K562 (cell line): ENCODE measurements around the gene JMJD1C. TPM values are rescaled to one million over a fixed set of nuclear protein-coding genes. Genes with fewer than 3 reads are reported as not detected.
A peak's percentile ranks its signal among the peaks of the same experiment; 100 is the strongest.

Experiments
- ATAC-seq: fragments of 200-7000 bp; cut with Tn5 transposase; 3 replicates; pipeline ENCODE4 v1.9.1; 2020; ENCODE audit warnings: moderate library complexity
- BruUV-seq: library from RNA; stranded (reverse); fragments of 400-500 nt; replicated peaks from 2 replicates; lab custom pipeline; 2021; lab: Mats Ljungman, UMichigan
- CTCF ChIA-PET: fragments of 300-600 bp; formaldehyde crosslinking; extraction: SDS; loops from one replicate; lab custom pipeline; 2021; ENCODE audit warnings: low intra/inter-chr PET ratio; lab: Yijun Ruan, JAX
- POLR2A ChIA-PET: fragments of 300-600, 350-650 bp; sonication (Branson Sonifier 250); formaldehyde crosslinking; extraction: SDS; loops from one replicate; lab custom pipeline; 2021; ENCODE audit warnings: antibody characterized with exemption, inconsistent platforms; lab: Yijun Ruan, JAX
- DNase-seq, 4 experiments: peaks; one replicate each; pipeline versions ENCODE4 v3.0.0 to v3.0.0-alpha.2; 2011 to 2018; ENCODE audit warnings: low spot score in 3 of 4, mixed read lengths in 3 of 4; ENCODE audit errors: extremely low read depth in 1 of 4
- FAIRE-seq: peaks from 2 replicates; lab custom pipeline; 2011; peaks lifted over from hg19 to GRCh38; lab: Jason Lieb, UNC
- H2AFZ ChIP-seq: 2 replicates; pipeline ENCODE4 v1.6.0; 2011; ENCODE audit warnings: low read depth, low read length, control low read depth, inconsistent platforms
- H3K27ac ChIP-seq: fragments of 200-600 bp; 3 replicates; pipeline ENCODE4 v1.8.0; 2011; ENCODE audit warnings: low read depth, mild to moderate bottlenecking, control low read depth, inconsistent platforms, low read length, moderate library complexity, mixed read lengths; ENCODE audit errors: extremely low read depth
- H3K27me3 ChIP-seq, 2 experiments: fragments of 300-600 bp in 1 of 2; 2 replicates in 1 of 2; 3 replicates in 1 of 2; pipeline versions ENCODE4 v1.6.0 to v1.8.0; 2011; ENCODE audit warnings: inconsistent platforms in 2 of 2, low read length in 2 of 2, mild to moderate bottlenecking in 1 of 2, mixed read lengths in 1 of 2, moderate library complexity in 1 of 2; ENCODE audit not compliant: control insufficient read depth in 2 of 2, insufficient read depth in 2 of 2
- H3K36me3 ChIP-seq: fragments of 300-600 bp; 3 replicates; pipeline ENCODE4 v1.8.0; 2011; ENCODE audit warnings: mild to moderate bottlenecking, low read length, inconsistent platforms; ENCODE audit not compliant: control insufficient read depth, insufficient read depth
- H3K4me1 ChIP-seq, 2 experiments: fragments of 200-600 bp in 1 of 2; replicated peaks in 1 of 2; 2 replicates in 1 of 2; 3 replicates in 1 of 2; pipeline versions ENCODE4 v1.5.1 to v1.8.0; 2011; ENCODE audit warnings: inconsistent platforms in 2 of 2, low read length in 2 of 2, mild to moderate bottlenecking in 1 of 2, mixed read lengths in 1 of 2, moderate library complexity in 1 of 2; ENCODE audit not compliant: control insufficient read depth in 2 of 2, insufficient read depth in 2 of 2
- H3K4me2 ChIP-seq: 2 replicates; pipeline ENCODE4 v1.6.1; 2011; ENCODE audit warnings: low read length, control low read depth, inconsistent platforms, mixed read lengths; ENCODE audit not compliant: insufficient read depth
- H3K4me3 ChIP-seq: fragments of 200-600 bp; sonication (generic), shearing (Covaris generic); 2 replicates; pipeline ENCODE4 v1.5.1; 2016; ENCODE audit warnings: control low read depth, inconsistent platforms
- H3K79me2 ChIP-seq: fragments of 200-600 bp; 3 replicates; pipeline ENCODE4 v1.8.0; 2011; ENCODE audit warnings: low read length, inconsistent platforms; ENCODE audit not compliant: control insufficient read depth, insufficient read depth
- H3K9ac ChIP-seq, 2 experiments: 2 replicates each; pipeline versions ENCODE4 v1.6.0 to v1.6.1; 2011; ENCODE audit warnings: low read depth in 2 of 2, low read length in 2 of 2, control low read depth in 1 of 2, inconsistent platforms in 1 of 2, mild to moderate bottlenecking in 1 of 2, mixed read lengths in 1 of 2; ENCODE audit not compliant: insufficient read depth in 1 of 2
- H3K9me1 ChIP-seq: one replicate; pipeline ENCODE4 v1.6.0; 2011; ENCODE audit warnings: inconsistent platforms, mild to moderate bottlenecking, low read length, moderate library complexity; ENCODE audit not compliant: control insufficient read depth, insufficient read depth
- H3K9me3 ChIP-seq: replicated peaks from 2 replicates; pipeline ENCODE4 v1.5.1; 2011; ENCODE audit warnings: low read depth, low read length, inconsistent platforms; ENCODE audit not compliant: control insufficient read depth, insufficient read depth
- H4K20me1 ChIP-seq: replicated peaks from 2 replicates; pipeline ENCODE4 v1.6.1; 2011; ENCODE audit warnings: low read length, inconsistent platforms, mixed read lengths; ENCODE audit not compliant: control insufficient read depth, insufficient read depth
- MAFK ChIP-seq: IDR thresholded peaks from 2 replicates; pipeline ENCODE4 v1.6.1; 2011; ENCODE audit warnings: low read length, improper control_type of control experiment
- MAZ ChIP-seq, 2 experiments: fragments of 450-650 bp in 1 of 2; sonication (generic) in 1 of 2; formaldehyde crosslinking; IDR thresholded peaks in 1 of 2; conservative IDR thresholded peaks in 1 of 2; 2 replicates each; pipeline versions ENCODE4 v1.4.0 to v1.5.0; 2020; ENCODE audit warnings: mild to moderate bottlenecking in 1 of 2, missing genetic modification reagents in 1 of 2
- PCBP1 ChIP-seq: fragments of 200-400 bp; formaldehyde crosslinking; IDR thresholded peaks from 2 replicates; pipeline ENCODE4 v1.6.1; 2018; ENCODE audit warnings: mild to moderate bottlenecking, low read depth, low read length; ENCODE audit not compliant: poor library complexity, severe bottlenecking
- POLR2H ChIP-seq: IDR thresholded peaks from 2 replicates; pipeline ENCODE4 v1.6.1; 2016; ENCODE audit warnings: missing genetic modification characterization, low read depth, mild to moderate bottlenecking, control low read depth, missing compliant biosample characterization, moderate library complexity
- SAP30 ChIP-seq: fragments of 200-600 bp; sonication (generic); IDR thresholded peaks from 2 replicates; pipeline ENCODE4 v1.6.1; 2012; ENCODE audit warnings: borderline replicate concordance, low read depth, mild to moderate bottlenecking, moderate library complexity, low read length, control low read depth, inconsistent platforms; ENCODE audit not compliant: insufficient read depth, poor library complexity, severe bottlenecking
- YY1 ChIP-seq, 3 experiments: IDR thresholded peaks; 2 replicates each; pipeline ENCODE4 v1.6.1; 2011; ENCODE audit warnings: low read length in 2 of 3, mild to moderate bottlenecking in 2 of 3, moderate library complexity in 2 of 3, borderline replicate concordance in 1 of 3, control low read depth in 1 of 3, low read depth in 1 of 3; ENCODE audit not compliant: insufficient read depth in 3 of 3, insufficient replicate concordance in 2 of 3, control insufficient read depth in 1 of 3, insufficient read length in 1 of 3; ENCODE audit errors: extremely low read depth in 1 of 3
- ZNF830 ChIP-seq: fragments of 250-450 bp; sonication (Bioruptor Pico); IDR thresholded peaks from 2 replicates; pipeline ENCODE4 v1.5.0; 2021; ENCODE audit warnings: mild to moderate bottlenecking
- WGBS: fragments of 100-300 bp; shearing (Covaris generic); methylation state at CpG from one replicate; pipeline ENCODE4 v1.1.6; 2016; ENCODE audit warnings: low coverage, mixed read lengths; ENCODE audit not compliant: insufficient coverage; ENCODE audit errors: missing lambda C conversion rate; 5-methylcytosine and 5-hydroxymethylcytosine counted together
- in situ Hi-C: fragments of 300-500 bp; cut with MboI; formaldehyde crosslinking; loops from 4 replicates; pipeline ENCODE4 v1.15.0; 2018; ENCODE audit warnings: inconsistent platforms, mixed read lengths
- intact Hi-C: fragments of 100-400 bp; cut with micrococcal nuclease; formaldehyde crosslinking; loops from 2 replicates; pipeline ENCODE4 v1.14.2; 2022
- polyA plus RNA-seq, 8 experiments: library from polyadenylated mRNA; depleted of rRNA in 4 of 8; stranded (reverse) in 5 of 8; unstranded in 3 of 8; fragments of >200 nt; fragmentation: Nextera tagmentation in 2 of 8; fragmentation: Illumina TruSeq in 1 of 8; extraction: Ambion mirVana in 2 of 8; extraction: Trizol in 1 of 8; gene quantifications; 2 replicates each; pipeline versions ENCODE4 v1.2.1 to v1.2.3, GENCODE V29; 2011 to 2014; ENCODE audit warnings: inconsistent platforms in 1 of 8, missing spikeins in 1 of 8
- total RNA-seq, 7 experiments: library from RNA; depleted of rRNA in 6 of 7; stranded (reverse); fragments of >200 nt in 6 of 7; fragmentation: Illumina TruSeq in 2 of 7; extraction: Trizol in 2 of 7; gene quantifications; 2 replicates each; pipeline versions ENCODE4 v1.2.1 to v1.2.3, GENCODE V29; 2011 to 2021; ENCODE audit warnings: low replicate concordance in 1 of 7
- TF ChIP-seq, protein P1 (sequence below), 3 experiments: fragments of 200-800 bp in 1 of 3; sonication (Bioruptor generic) in 1 of 3; sonication (generic) in 1 of 3; formaldehyde crosslinking in 1 of 3; IDR thresholded peaks; 2 replicates each; pipeline versions ENCODE4 v1.6.1 to v1.8.0; 2016 to 2022; ENCODE audit warnings: mild to moderate bottlenecking in 2 of 3, missing compliant biosample characterization in 2 of 3, missing genetic modification characterization in 2 of 3, missing genetic modification reagents in 1 of 3
- TF ChIP-seq, protein P2 (sequence below): fragments of 250-450 bp; sonication (Bioruptor Pico); IDR thresholded peaks from 2 replicates; pipeline ENCODE4 v1.8.0; 2021; ENCODE audit warnings: borderline replicate concordance, mild to moderate bottlenecking, moderate library complexity; ENCODE audit not compliant: poor library complexity, severe bottlenecking
- TF ChIP-seq, protein P3 (sequence below), 2 experiments: fragments of 450-650 bp; conservative IDR thresholded peaks; 2 replicates each; pipeline ENCODE4 v1.6.1; 2017; ENCODE audit warnings: mild to moderate bottlenecking in 2 of 2, moderate library complexity in 2 of 2

The JMJD1C gene
- total and polyA plus RNA-seq, 9 of the 15 experiments (the other 6 are each of a cell fraction or from before 2014, with no cell fraction given): 25.3 to 68.0 (median 47.2) TPM

DNA sequence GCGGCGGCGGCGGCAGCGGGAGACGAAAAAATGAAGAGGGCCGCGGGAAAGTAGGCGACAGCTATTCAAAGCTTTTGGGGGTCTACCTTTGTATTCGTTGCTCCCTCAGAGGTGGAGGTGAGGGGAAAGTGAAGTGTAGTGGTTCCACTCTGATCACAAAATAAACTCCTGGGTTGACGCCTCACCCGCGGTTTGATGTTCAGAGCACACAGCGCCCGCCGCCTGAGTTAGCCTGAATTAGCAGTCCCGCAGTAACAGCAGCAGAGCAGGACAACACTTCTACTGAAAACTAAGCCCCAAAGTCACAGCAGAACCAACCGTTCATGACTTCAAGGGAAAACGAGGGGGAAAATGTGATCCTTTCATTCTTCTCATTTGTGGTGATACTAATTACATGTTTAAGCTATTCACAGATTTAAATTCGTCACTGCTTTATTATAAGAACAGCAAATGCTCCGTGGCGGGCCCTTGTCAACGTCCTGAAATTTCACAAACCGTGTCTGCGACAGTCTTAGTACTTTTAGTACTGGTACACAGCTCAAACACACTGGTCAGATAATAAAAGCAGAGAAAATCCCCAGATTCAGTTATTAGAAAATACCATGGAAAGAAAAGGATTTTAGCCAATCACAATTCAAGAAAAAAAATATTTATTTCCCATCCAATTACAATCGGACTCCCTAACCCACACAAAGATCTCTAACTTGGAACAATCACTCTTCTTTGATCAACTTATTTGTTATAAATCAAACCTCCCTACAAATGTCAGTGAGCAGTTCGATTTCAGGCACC lies 563 bp upstream of the JMJD1C start (continued):
- TF ChIP-seq PCBP1 (no peak), SAP30 (peak; percentile 27), ZNF830 (CRISPR knock-in tag) (no peak)
- TF ChIP-seq, protein P1, sequence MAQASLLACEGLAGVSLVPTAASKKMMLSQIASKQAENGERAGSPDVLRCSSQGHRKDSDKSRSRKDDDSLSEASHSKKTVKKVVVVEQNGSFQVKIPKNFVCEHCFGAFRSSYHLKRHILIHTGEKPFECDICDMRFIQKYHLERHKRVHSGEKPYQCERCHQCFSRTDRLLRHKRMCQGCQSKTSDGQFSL (CRISPR knock-in tag; IDR thresholded peaks at IDR 0.05): no peak
- TF ChIP-seq, protein P1 (tag; IDR thresholded peaks at IDR 0.05): no peak

DNA sequence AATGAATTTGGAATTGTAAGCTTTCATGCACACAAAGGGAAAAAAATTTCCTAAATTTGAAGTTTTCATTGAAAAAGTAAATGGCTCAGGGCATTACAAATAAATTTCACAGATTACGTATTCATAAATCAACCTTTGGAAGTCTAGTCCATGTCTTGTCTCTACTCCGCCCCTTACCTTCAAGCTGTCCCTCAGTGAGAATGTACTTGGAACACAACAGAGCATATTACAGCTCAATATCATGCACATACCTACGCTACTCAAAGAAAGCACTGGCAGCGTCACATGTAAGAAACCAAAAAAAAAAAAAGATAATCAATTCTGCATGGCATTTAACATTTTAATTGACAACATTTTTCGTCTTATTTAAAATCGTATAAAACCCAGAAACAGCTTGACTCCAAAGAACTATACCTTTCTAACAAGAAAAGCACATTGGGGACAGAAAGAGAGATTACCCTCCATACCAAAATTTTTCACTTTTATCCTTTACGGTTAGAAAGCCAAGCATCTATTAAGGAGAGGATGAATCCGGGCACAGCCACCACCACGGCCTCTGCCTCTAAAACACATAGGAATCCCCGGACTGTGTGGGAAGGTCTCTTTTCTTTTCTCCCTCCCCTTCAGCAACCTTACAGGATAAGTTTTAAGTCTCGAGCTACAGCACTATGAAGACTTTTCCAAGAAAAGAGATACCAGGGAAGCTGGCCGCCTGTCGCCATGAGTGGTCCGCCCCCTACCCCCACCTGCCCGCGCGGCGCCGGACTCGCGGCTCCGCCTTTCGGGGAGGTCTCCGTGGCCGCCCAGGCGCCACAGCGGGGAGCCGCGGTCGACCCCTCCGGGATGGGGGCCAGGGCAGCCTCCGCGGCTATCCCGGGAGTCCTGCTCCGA lies 1.1 kb downstream of the JMJD1C start:
- BruUV-seq: TSS peak; percentile 37
- peak overlapping the region; percentile 73 for H3K4me3 ChIP-seq
- in situ Hi-C loops: no loop called here
- peak overlapping the region; percentile 89 for H3K27ac ChIP-seq
- under 1% methylated on average over 35 of the region's 35 CpGs for WGBS
- no peaks in the 10 kb centered on the region for H3K27me3 ChIP-seq
- no peaks in the 10 kb centered on the region for H3K9me3 ChIP-seq
- CTCF ChIA-PET: interaction anchor here (0.7 kb wide), 1 partner anchor 165 kb away, joined by 3 read pairs; no protein-coding TSS in a partner anchor
- FAIRE-seq (peak; percentile 67), ATAC-seq (peak; percentile 79), DNase-seq (peak; percentile 26 to 86 (median 78))
- peaks cover 0 to 19% of the 10 kb centered on the region in 2 experiments; a peak in 4 of 5 replicates for H3K4me1 ChIP-seq
- peaks cover 92% of the 10 kb centered on the region for H3K79me2 ChIP-seq
- intact Hi-C loops: loop anchor here (1.0 to 5.0 kb wide), 4 partner anchors 56 to 247 kb away; partner anchors contain the start of gene REEP3
- H3K9ac ChIP-seq: peak overlapping the region; percentile 85 to 100
- H3K4me2 ChIP-seq: peak overlapping the region; percentile 95
- H2AFZ ChIP-seq: peak overlapping the region; percentile 92
- no peaks in the 10 kb centered on the region for H3K9me1 ChIP-seq
- POLR2A ChIA-PET: interaction anchor here (0.6 to 3.2 kb wide), 10 partner anchors 8 to 197 kb away, joined by 3 to 21 read pairs (median 4); no protein-coding TSS in a partner anchor
- no peaks in the 10 kb centered on the region for H4K20me1 ChIP-seq
- H3K36me3 ChIP-seq: no peaks in the 10 kb centered on the region
- TF ChIP-seq YY1 (IDR thresholded peaks at IDR 0.05; ENCODE audit: borderline replicate concordance in 1 of 3, control insufficient read depth in 1 of 3, extremely low read depth in 1 of 3, insufficient read depth in 3 of 3, insufficient read length in 1 of 3, insufficient replicate concordance in 2 of 3, low read depth in 1 of 3, low read length in 2 of 3) (peak in 2 of 3 experiments; percentile 11 to 69), MAFK (no peak), MAZ (CRISPR knock-in tag; conservative IDR thresholded peaks at IDR 0.05 in 1 of 2, IDR thresholded peaks at IDR 0.05 in 1 of 2) (peak; percentile 58 to 88; a peak in 3 of 4 replicates), POLR2H (tag) (no peak)
- TF ChIP-seq, protein P2, sequence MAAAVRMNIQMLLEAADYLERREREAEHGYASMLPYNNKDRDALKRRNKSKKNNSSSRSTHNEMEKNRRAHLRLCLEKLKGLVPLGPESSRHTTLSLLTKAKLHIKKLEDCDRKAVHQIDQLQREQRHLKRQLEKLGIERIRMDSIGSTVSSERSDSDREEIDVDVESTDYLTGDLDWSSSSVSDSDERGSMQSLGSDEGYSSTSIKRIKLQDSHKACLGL (CRISPR knock-in tag): no peak
- TF ChIP-seq, protein P3, sequence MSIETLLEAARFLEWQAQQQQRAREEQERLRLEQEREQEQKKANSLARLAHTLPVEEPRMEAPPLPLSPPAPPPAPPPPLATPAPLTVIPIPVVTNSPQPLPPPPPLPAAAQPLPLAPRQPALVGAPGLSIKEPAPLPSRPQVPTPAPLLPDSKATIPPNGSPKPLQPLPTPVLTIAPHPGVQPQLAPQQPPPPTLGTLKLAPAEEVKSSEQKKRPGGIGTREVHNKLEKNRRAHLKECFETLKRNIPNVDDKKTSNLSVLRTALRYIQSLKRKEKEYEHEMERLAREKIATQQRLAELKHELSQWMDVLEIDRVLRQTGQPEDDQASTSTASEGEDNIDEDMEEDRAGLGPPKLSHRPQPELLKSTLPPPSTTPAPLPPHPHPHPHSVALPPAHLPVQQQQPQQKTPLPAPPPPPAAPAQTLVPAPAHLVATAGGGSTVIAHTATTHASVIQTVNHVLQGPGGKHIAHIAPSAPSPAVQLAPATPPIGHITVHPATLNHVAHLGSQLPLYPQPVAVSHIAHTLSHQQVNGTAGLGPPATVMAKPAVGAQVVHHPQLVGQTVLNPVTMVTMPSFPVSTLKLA (conservative IDR thresholded peaks at IDR 0.05): peak; percentile 72 to 88; a peak in 2 of 4 replicates
